GM18520 (cell line): ENCODE measurements around the gene ATP9B.

Experiments
- ATAC-seq: cut with Tn5 transposase; IDR thresholded peaks from one replicate; pipeline ENCODE4 v1.9.1; 2021; ENCODE audit not compliant: unreplicated experiment

ATP9B gene

GRCh38 chr18:79195716-79196683 is 126.8 kb downstream of the ATP9B start:
- ATAC-seq = no peak

- no peak for ATAC-seq
Measured at GRCh38 chr18:79197531-79197930, 128.3 kb downstream of the ATP9B start.

GRCh38 chr18:79199691-79200374 is 130.6 kb downstream of the ATP9B start:
- no peak for ATAC-seq

DNA sequence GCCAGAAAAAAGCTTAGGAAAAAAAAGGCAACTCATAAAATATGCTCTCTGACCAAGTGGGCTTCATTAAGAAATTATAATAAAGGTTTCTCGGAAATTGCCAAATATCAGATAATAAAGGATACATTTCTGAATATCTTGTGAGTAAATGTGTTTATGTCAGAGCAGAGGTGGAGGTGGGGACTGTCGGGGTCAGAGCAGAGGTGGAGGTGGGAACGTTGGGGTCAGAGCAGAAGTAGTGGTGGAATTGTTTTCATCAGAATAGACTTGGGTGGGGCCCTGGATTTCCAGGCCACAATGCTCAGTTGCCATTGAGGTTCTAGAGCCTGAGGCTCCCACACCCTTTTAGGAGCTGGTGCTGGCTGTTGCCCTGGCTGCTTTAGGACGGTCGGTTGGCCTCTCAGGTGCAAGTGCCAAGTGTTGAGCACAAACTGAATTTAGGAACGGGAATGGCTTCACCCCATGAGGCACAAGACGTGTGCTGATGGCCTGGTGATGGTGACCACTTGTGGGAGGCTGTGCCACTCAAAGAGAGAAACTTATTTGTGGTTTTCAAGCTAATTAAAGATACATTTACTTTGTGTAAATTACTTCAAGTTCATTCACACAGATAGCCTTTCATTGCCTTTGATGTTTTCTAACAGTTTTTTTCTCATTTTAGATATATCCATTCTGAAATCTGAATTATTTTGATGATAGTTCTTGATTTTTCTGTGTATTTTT is 131.5 kb downstream of the ATP9B start:
- no peak for ATAC-seq

- ATAC-seq = no peak
Measured at GRCh38 chr18:79203017-79203605, 133.9 kb downstream of the ATP9B start.

- no peak for ATAC-seq
Measured at GRCh38 chr18:79204889-79205807, 136.0 kb downstream of the ATP9B start.

GRCh38 chr18:79206444-79206843 is 137.2 kb downstream of the ATP9B start:
- ATAC-seq = no peak

DNA sequence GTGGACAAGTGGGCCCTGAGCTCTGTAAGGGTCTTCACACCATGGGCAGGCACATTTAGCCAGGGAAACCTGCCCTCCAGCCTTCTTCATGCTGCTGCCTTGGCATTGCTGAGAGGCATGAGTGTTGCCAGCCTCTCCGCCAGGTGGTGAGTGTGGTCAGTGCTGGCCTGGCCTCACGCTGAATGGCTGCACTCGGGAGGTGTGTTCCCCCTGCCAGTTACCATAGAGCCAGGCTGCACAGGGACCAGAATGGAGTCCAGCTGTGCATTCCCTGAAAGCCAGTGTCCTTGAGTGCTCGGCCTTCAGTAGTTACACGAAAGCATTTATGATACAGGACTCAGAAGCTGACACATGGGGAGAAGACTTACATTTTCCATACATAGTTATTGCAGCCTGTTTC is 139.7 kb downstream of the ATP9B start:
- ATAC-seq = no peak

- no peak for ATAC-seq
Measured at GRCh38 chr18:79210002-79210910, 141.1 kb downstream of the ATP9B start.

- ATAC-seq = no peak
Measured at GRCh38 chr18:79211844-79212243, 142.7 kb downstream of the ATP9B start.

GRCh38 chr18:79214056-79214455 is 144.9 kb downstream of the ATP9B start:
- ATAC-seq = no peak

GRCh38 chr18:79216176-79216575 is 147.0 kb downstream of the ATP9B start:
- ATAC-seq = no peak

- ATAC-seq = no peak
Measured at GRCh38 chr18:79217979-79218604, 148.9 kb downstream of the ATP9B start.

GRCh38 chr18:79218605-79219190 is 149.5 kb downstream of the ATP9B start:
- no peak for ATAC-seq

GRCh38 chr18:79221136-79221535 is 151.9 kb downstream of the ATP9B start:
- ATAC-seq = no peak

DNA sequence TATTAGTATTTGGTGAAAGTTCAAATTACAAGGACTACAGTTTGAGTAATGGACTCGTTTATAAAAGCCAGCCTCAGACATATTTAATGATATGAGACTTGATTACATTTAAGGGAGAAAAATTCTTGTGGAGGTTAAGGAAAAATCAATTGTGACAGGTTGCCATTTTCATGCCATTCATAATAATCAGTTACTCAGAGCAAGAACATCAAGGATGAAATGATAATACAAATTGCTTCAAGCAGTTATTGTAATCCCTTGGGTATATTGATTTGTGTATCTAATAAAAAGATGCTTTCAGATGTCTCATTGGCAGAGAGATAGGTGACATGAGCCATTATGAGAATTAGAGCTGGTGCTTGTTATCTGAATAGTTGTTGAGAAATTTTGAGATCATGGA is 153.6 kb downstream of the ATP9B start:
- ATAC-seq = no peak

GRCh38 chr18:79223431-79223830 is 154.2 kb downstream of the ATP9B start:
- no peak for ATAC-seq

DNA sequence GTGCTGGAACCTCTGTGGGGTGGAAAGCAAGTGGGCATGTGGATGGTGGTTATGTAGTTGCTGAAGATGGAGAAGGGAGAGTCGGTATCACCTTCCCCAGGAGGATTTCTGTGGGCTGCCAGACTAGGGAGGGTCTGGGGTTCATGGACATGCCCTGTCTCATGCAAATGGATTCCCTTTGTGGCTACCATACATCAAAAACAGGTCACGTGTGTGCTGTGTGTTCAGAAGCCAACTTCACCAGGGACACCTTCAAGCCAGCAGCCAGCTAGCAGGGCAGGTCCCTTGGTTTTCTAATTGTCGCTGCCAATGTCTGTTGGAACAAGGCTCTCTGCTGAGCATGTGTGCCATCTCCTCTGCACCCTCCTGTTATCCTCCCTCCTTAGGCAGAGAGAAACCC is 155.2 kb downstream of the ATP9B start:
- no peak for ATAC-seq
